ENCODE results near the gene WFDC1.

Gene WFDC1

DNA sequence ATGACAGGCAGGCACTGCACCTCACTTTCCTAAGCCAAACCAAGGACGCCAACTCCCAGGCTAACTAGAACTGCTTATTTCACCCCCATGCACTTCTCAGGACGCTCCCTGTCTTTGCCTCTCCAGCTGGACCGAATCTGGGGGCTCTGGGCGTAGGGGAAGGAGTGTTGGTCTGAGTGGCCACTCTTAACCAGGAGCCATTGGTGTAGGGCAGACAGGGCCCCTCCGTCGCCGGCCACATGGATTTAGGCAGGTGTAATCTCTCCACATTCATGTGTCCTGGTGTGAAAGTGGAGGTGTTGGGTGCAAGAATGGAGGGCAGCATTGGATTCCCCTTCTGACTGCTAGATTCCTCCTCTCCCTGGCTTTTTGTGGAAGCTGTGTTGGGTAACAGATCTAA is 83.4 kb downstream of the WFDC1 start:
- FAIRE-seq: no peak
- no peak for DNase-seq (ENCODE audit: insufficient read length, low spot score)
- TF ChIP-seq, protein P1, sequence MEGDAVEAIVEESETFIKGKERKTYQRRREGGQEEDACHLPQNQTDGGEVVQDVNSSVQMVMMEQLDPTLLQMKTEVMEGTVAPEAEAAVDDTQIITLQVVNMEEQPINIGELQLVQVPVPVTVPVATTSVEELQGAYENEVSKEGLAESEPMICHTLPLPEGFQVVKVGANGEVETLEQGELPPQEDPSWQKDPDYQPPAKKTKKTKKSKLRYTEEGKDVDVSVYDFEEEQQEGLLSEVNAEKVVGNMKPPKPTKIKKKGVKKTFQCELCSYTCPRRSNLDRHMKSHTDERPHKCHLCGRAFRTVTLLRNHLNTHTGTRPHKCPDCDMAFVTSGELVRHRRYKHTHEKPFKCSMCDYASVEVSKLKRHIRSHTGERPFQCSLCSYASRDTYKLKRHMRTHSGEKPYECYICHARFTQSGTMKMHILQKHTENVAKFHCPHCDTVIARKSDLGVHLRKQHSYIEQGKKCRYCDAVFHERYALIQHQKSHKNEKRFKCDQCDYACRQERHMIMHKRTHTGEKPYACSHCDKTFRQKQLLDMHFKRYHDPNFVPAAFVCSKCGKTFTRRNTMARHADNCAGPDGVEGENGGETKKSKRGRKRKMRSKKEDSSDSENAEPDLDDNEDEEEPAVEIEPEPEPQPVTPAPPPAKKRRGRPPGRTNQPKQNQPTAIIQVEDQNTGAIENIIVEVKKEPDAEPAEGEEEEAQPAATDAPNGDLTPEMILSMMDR (IDR thresholded peaks at IDR 0.05; ENCODE audit: insufficient read depth, missing control alignments): no peak

DNA sequence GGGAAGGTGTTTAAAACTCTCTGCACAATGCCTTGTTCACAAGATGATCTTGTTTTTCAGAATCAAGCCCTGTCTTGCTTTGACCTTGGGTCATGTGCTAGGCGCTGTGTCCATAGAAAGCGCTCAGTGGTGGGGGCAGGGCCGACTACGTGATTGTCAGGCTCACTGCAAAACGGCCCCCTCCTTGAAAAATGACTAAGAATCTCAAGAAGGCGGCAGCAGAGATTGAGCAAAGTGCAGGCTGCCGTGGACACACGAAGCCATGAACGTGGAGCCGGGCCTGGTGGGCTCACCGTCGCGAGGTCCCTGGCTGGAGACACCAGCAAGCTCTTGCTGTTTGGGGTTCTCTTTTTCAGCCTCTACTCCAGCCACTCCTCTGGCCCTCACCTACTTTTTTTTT is 83.9 kb downstream of the WFDC1 start:
- no peak for FAIRE-seq
- TF ChIP-seq, protein P1 (IDR thresholded peaks at IDR 0.05; ENCODE audit: insufficient read depth, missing control alignments): no peak

DNA sequence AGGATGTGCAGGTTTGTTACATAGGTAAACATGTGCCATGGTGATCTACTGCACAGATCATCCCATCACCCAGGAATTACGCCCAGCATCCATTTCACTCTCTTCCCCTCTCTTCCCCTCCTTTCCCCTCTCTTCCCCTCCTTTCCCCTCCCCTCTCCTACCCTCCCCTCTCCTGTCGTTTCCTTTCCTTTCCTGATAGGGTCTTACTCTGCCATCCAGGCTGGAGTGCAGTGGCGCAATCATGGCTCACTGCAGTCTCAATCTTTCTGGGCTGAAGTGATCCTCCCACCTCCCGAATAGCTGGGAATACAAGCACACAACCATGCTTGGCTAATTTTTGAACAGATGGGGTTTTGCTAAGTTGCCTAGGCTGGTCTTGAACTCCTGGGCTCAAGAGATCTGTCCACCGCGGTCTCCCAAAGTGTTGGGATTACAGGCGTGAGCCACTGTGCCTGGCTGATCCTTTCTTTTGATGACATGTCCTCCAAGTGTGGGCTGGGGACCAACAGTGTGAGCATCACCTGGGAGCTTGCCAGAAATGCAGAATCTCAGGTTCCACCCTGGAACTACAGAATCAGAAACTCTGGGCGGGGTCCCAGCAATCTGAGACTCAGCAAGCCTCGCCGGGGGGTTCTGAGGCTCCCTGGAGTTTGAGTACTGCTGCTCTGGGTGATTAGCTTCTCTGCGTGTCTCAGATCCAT is 84.5 kb downstream of the WFDC1 start:
- FAIRE-seq: no peak
- TF ChIP-seq, protein P1 (IDR thresholded peaks at IDR 0.05; ENCODE audit: insufficient read depth, missing control alignments): no peak
- no peak for DNase-seq (ENCODE audit: insufficient read length, low spot score)

More for the DNA sequence above, 83.9 kb downstream of the WFDC1 start:
- no peak for DNase-seq (ENCODE audit: insufficient read length, low spot score)

Measured in D721Med (cell line).